CD4-positive, alpha-beta T cell treated with Interleukin-1 beta for 1 hour (primary cell): ENCODE measurements around the gene SPG21.
"Not testable (repeated sequence)": the region's sequence is repeated elsewhere in the genome, so short reads cannot be mapped to it uniquely, and the experiment has no call there.

Experiments
- DNase-seq, 2 donors: peaks; one replicate each; pipeline ENCODE4 v3.0.0-alpha.2; 2020 to 2022

Gene SPG21, protein sequence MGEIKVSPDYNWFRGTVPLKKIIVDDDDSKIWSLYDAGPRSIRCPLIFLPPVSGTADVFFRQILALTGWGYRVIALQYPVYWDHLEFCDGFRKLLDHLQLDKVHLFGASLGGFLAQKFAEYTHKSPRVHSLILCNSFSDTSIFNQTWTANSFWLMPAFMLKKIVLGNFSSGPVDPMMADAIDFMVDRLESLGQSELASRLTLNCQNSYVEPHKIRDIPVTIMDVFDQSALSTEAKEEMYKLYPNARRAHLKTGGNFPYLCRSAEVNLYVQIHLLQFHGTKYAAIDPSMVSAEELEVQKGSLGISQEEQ

DNA sequence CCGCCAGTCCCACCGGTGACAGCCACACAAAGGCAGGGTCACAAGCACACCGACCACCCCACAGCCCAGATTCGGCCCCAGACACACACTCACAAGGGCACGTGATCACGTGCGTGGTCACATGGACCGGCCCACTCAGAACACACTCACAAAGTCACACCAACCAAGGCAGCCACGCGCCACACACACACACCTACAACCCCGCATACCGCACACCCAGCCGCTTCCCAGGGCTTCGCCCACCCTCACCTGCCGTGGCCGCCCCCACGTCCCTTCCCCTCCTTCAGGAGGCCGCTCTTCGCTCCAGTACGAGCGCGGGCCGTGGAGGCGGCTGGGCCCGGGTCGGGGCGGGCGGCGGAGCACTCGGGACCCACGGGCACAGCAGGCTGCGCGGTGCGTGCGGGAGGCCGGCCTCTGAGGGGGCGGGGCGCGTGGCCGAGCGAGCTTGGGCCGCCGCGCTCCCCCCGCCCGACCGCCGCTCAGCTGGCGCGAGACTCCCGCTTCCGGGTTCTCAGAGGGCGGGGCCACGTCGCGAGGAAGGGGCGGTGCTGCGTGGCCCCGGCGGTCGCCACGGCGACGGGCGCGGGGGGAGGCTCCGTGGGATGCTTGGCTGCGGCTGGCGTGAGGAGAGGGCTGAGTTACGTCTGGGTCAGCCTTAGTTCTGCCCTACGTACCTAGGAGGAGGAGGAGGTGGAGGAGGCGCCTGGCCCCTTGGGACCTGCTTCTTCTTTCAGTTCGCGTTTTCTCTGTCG, at the start of gene SPG21:
Gene SPG21, minus strand, starts transcription at position 499 of the 752 bp plus-strand sequence. CDS start 6,345 bp downstream, outside the sequence.
- peak; percentile 93 for DNase-seq

DNA sequence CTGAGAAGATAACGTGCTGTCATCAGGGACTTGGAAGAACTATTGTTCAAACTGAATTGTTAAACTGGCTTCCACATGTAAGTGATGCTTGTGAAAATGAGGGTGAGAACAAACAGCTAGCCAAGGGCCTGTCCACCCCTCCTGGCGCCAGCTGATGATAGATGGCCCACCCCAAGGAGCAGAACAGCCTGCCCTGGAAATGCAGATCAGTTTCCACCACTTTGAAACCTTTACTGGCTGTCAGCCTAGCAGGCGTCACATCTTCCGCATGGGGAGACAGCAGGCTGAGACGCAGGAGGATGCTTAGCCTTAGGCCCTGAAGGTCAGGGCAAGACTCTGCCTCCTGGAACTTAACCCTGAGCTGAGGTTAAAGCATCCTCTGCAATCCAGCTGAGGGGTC, 49.1 kb upstream of the SPG21 start:
- DNase-seq: no peak

DNA sequence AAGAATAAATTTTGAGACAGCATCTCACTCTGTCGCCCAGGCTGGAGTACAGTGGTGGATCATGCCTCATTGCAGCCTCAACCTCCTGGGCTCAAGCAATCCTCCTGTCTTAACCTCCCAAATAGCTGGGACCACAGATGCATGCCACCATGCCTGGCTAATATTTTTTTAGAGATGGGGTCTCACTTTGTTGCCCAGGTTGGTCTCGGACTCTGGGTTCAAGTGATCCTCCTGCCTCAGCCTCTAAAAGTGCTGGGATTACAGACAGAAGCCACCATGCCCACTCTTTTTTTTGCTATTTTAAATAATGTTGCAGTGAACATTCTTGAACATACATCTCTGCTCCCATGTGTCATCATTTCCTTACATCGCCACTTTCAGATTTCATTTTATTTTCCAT, 48.7 kb upstream of the SPG21 start:
- no peak for DNase-seq

DNA sequence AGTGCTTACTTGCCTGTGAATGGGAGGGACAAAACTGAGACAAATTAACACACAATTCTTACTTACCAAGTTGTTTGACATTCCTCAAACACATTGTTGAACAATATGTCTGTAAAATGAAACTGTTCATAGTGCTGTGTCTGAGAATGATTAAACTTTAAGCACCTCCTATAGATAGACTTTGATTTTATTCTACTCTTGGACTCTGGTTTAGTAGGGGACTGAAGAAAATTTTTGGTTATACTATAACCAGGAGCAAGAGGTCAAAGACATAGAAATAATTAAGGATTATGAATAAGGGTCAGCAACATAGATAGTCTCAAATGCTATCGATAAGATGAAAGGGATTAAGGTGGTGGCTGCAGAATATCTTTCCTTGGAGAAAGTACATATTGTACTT, 47.6 kb upstream of the SPG21 start:
- DNase-seq: no peak

DNA sequence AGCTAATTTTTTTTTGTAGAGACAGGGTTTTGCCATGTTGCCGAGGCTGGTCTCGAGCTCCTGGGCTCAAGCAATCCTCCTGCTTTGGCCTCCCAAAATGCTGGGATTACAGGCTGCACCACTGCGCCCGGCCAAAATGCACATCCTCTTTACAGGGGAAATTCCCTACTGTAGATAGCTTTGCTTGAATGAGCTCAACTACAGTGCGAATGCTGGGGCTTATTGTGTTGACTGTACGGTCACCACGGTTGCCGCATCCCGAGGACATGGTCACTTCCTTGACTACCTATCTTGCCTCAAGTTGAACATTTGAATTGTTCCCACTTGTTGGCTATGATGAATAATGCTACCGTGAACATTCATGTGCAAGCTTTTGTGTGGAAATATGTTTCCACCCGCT, 45.0 kb upstream of the SPG21 start:
- DNase-seq: no peak

DNA sequence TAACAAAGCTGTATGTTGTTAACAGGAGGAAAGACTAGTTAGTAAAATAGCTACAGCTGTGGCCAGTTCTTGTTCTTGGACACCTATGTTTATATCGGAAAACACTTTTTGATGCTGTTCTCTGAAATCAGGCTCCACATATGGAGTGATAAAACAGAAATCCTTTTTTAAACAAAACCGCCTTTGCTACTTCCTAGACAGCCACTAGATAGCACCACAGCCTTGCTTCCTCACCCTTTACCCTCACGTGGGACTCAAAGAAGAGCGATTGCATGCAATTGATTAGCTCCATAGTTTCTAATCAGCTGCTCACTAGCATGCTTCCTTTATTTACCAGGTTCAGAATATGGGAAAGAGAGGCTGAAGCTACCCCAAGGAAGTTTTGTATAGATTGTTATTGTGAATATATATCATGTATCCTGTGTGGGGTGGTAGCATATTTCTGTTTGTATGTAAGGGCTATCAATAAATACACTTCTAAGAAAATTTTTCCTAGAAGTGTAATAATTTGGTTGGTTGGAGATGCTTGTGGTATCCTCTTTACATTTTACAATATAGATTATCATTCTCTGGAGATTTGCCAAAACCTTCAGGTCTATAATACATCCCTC, 44.0 kb upstream of the SPG21 start:
- DNase-seq: peak; percentile 19 to 42

DNA sequence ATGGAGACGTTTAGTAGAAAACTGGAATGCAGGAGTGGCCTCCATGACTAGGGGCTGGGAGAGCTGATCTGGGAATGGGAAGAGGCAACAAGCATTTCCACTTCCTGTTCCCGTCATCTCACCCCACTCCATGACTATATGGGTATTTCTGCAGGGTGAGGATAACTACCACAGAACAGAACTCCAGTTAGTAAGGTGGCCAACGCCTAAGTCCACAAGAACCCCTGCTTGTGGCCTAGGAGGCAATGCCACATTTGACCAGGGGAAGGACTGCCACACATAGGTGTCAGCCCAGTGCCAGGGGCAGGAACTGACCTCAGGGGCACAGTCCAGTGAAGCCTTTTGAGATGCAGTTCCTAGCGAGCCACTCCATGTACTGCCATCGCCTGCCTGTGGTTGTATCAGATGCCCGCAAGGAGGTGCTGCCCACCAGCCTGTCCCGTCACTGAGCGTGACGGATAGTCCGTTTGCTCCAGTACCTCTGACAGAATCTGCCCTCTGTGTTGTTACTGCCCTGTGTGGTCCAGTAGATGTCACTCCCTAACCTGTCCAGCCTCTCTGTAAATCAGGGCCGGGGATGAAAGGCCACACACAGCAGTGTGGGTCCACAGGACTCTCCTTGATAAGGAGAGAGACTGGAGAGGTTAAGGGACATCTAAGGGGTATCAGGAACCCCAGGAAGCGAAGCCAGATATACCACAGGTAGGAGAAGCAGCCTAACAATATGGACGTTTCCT, 43.3 kb upstream of the SPG21 start:
- peak; percentile 37 to 55 for DNase-seq

DNA sequence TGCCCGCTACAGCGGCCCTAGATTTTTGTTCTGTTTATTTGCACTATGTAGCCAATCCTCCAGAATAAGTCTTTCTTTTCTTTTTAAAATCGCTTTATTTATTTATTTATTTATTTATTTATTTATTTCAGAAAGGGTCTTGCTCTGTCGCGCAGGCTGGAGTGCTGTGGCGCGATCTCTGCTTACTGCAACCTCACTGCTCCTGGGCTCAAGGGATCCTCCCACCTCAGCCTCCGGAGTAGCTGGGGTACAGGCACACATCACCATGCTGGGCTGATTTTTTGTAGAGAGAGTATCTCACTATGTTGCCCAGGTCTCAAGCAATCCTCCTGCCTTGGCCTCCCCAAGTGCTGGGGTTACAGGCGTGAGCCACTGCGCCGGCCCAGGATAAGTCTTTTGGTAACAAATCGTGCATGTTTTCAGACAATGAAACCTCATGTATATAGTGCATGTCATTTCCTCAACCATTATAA, 40.1 kb upstream of the SPG21 start:
- no peak for DNase-seq

DNA sequence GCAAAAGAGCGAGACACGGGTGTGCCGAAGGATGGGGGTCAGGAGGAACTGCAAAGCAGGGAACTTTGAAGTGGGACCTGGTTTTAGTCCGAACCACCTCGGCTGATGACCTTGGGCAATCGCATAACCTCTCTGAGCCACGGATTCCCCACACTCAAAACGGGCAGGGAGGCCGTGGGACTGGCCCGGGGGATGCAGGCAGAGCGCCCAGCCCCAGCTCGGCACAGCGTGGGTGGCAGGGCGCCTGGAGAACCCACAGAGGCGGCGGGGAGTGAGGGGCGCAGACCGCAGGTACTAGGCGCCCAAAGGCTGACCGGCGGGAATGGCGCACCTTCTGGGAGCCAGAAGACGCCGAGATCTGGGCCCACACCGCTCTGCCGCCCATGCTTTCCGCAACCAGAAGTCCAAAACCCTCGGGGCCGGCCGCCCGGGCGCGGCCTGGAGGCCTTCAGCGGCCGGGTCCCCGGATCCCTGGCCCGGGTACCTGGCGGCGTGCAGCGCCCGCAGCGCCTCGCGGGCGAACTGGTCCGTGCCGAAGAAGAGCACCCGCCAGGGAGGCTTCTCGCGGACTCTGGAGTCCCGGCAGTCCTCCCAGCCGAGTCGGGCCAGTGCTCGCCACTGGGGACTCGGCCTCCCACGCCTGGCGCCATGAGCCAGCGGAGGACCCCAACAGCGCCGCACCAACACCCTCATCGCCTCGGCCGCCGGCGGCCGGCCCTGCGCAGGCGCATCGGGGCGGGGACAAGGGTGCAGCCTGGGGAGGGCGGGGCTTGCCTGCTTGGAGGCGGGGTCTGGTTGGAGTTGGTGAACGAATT, 39.4 kb upstream of the SPG21 start, which contains the start of gene MTFMT:
Gene MTFMT, minus strand, starts transcription at position 719 of the 815 bp plus-strand sequence. Its CDS starts 26 bp downstream, at position 693.
- DNase-seq: peak; percentile 90 to 93

DNA sequence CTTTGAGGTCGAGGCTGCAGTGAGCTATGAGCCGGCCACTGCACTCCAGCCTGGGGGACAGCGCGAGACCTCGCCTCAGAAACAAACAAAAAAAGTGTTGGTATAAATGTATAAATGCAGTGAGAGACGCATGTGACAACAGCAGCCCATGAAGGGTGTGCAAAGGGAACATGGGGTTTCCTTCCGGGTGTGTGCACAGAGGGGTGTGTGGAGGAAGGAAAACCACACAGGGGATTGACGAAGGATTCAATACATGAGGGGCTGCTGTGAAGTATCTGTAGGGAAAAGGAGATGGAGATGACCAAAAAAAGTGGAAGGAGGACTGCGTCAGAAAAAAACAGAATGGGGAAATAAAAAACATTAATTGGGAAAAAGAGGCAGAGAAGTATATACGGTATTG, 38.6 kb upstream of the SPG21 start:
- DNase-seq: no peak

DNA sequence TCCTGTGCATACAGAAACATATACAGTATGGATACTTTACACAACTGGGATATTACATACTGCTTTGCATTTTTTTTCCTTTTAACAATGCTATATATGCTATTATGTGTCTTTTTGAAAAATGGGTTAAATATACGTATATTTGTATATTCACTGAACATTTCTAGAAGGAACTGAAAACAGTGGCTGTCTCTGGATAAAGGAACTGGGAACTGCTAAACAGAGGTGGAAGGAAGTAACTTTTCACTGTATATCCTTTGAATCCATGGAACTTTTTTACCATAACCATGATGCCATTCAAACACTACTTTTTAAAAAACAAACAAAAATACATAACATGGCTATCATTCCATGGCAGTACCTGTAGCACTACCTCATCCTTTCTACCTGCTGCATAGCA, 37.9 kb upstream of the SPG21 start:
- DNase-seq: no peak

DNA sequence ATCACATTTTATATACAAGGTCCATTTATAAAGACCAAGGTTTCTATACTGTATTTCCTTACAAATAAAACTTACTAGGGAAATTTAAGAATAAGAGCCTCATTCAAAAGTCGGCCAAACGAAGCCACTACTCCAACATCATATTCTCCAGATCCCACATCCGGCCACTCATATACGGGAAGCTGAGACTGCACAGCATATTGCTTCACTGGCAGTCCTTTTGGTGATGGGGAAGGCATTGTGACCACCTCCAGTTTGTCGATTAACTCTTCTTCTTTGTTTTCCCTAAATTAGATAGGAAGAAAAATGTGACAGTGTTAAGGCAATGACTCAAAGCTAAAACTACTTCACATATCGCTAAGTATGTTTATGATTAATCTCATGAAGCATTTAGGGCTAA, 37.0 kb upstream of the SPG21 start:
- no peak for DNase-seq

DNA sequence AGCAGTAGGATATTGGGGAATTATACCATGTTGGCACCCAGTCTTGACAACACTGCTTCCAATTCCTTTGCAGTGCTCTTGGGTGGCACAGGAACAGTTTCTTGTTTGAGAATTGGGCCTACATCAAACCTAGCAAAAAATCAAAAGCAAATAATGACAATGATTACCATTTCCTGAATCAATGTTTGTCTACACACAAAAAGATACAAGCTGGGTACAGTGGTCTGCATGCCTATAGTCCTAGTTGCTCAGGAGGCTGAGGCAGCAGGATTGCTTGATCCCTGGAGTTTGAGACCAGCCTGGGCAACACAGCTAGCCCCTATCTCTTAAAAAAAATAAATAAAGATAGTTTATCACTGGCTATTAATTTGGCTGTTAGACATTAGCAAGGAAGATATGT, 31.8 kb upstream of the SPG21 start:
- no peak for DNase-seq

DNA sequence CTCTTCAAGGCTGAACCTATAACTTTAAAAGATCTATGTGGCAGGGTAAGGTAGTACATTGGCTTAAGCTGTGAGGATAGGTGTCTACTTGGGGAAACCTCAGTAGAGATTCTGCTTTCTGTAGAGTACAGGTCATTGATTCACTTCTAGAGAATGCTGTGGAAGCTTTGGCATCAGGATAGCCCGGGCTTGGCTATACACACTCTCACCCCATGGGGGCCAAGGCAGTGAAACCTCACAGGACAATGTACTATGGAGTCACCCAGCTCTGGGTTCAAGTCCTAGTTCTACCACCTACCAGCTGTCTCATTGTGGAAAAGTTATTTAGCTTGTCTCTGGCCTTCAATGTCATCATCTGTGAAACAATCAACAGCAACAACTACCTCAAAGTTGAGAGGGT, 30.7 kb upstream of the SPG21 start:
- no peak for DNase-seq

DNA sequence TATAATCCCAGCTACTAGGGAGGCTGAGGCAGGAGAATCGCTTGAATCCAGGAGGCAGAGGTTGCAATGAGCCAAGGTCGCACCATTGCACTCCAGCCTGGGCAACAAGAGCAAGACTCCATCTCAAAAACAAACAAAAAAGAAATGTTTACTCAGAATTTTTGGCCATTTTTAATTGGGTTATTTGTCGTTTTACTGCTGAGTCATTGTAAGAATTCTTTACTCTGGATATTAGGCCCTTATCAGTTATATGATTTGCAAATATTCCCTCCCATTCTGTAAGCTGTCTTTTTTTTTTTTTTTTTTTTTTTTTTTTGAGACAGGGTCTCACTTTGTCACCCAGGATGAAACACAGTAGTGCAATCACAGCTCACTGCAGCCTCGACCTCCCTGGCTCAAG, 21.5 kb upstream of the SPG21 start:
- DNase-seq: not testable (repeated sequence)

DNA sequence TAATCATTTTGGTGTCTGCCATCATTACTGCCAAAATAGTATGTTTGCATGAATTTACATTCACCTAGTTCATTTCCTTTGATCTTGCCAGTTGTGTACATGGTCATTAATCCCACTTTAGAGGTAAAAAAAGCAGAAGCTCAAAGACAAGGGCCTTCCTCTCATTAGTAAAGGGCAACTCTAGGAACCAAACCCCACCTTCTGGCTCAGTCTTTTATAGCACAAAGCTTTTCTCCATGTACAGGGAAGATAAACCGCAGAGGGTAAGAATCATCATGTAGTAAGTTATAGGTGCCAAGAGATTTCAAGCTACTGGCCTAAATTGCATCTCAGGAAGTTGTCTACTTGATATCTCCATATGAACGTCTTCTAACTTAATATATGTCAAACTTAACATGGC, 19.3 kb upstream of the SPG21 start:
- no peak for DNase-seq

DNA sequence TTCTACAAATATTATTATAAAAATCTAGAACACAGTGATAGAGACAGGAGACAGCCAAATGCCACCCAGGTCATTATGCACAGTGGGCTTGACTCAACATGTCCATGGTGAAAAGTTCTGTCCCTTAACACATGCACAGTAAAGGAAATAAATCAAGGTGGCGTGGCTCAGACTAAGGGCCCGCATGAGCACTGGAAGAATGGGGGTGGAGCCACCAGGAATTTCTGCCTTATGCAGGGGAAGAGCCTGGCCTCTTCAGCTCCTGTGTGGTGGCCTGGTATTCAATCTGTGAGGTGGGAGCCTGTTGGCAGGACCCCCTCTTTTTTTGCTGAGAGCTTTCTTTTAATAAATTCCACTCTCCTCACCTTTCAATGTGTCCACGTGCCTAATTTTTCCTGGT, 17.2 kb upstream of the SPG21 start:
- DNase-seq: no peak

DNA sequence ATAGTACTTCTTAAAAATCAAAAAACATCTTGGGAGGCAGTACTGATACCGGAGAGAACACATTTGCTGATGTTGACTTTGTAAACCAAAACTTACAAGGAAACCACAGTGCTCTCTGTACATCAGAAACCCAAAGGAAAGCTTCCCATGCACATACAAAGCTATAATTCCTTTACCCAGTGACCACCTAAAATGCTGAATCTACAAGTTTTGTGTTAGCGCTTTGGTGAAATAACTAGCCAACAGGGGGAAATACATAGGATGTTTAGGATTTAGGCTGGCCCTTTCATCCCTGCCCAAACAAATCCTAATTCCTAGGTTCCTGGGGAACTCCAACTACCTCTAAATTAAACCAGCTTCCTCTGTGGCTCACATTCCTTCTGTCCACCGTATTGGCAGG, 15.3 kb upstream of the SPG21 start:
- DNase-seq: no peak

DNA sequence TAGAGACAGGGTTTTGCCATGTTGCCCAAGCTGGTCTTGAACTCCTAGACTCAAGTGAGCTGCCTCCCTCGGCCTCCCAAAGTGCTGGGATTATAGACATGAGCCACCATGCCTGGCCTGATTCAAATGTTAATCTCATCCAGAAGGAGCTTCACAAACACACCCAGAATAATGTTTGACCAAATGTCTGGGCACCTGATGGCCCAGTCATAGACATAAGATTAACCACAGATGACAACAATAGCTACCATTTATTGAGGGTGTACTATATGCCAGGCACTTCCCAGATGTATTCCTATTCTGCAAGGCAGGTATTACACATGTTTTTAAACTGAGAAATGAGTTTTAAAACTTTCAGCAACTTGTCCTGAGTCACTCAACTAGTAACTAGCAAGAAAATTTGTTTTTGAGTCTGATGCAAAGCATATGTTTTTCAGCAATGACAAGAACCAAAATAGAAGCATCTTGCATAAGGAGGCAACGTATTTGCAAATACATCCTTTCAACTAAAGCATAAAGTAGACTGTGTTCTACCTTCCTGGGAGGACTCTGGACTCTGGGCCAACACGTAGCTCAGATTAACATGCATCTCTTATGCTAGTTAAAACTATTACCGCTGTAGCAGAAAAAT, 8.1 kb upstream of the SPG21 start:
- no peak for DNase-seq

DNA sequence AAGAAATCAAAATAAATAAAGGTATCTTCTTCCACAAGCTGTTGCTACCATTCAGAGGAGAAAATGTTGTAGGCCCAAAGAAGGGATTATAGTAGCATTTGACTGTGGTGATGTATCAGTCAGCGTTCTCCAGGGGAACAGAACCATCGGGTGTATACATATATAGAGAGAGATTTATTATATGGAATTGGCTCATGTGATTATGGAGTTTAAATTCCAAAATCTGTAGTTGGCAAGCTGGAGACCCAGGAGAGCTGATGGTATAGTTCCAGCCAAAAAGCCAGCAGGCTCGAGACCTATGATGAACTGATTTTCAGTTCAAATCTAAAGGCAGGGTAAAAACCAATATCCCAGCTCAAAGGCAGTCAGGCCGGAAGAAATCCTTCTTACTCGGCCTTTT, 7.4 kb upstream of the SPG21 start:
- DNase-seq: no peak

DNA sequence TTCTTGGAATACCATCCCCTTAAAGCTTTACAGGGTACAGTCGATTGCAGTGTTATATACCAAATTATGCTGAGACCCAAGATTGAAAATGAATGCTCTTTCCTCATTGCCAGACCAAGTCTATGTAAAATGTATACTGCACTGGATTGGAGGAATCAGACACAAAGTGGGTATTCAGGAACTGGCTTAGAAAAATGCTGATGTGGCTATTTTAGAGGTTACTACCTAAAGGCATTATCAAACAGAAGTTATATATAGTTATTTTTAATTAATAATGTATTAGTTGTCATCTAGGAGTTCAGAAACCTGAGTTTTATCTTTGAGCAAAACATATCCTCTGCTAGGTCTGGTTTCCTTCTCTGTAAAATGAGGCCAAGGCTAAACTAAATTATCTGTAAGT, 3.6 kb upstream of the SPG21 start:
- no peak for DNase-seq
